Liver (tissue), 9 donors: ENCODE data around the gene TMEM141. TPM values are rescaled to one million over a fixed set of nuclear protein-coding genes. Genes with fewer than 3 reads are reported as not detected.

Experiments
- DNase-seq: peaks from one replicate; pipeline ENCODE4 v3.0.0-alpha.2; 2017; ENCODE audit warnings: low spot score
- H3K27ac ChIP-seq, 2 donors: one replicate each; pipeline ENCODE4 v1.7.0; 2013; ENCODE audit warnings: inconsistent platforms in 2 of 2, low read length in 2 of 2, control low read depth in 1 of 2, low read depth in 1 of 2, mild to moderate bottlenecking in 1 of 2
- H3K27me3 ChIP-seq, 4 donors: one replicate each; pipeline versions ENCODE4 v1.6.1 to v1.7.0; 2013; ENCODE audit warnings: low read length in 3 of 4, inconsistent platforms in 1 of 4, mild to moderate bottlenecking in 1 of 4, moderate library complexity in 1 of 4; ENCODE audit not compliant: control insufficient read depth in 4 of 4, insufficient read depth in 4 of 4
- H3K36me3 ChIP-seq, 4 donors: one replicate each; pipeline versions ENCODE4 v1.6.1 to v1.7.0; 2013; ENCODE audit warnings: low read length in 3 of 4, mild to moderate bottlenecking in 3 of 4, low read depth in 1 of 4, moderate library complexity in 1 of 4; ENCODE audit not compliant: control insufficient read depth in 4 of 4, insufficient read depth in 3 of 4
- H3K4me1 ChIP-seq, 4 donors: one replicate each; pipeline versions ENCODE4 v1.6.1 to v1.7.0; 2013; ENCODE audit warnings: low read length in 3 of 4, mild to moderate bottlenecking in 3 of 4, moderate library complexity in 1 of 4; ENCODE audit not compliant: control insufficient read depth in 4 of 4, insufficient read depth in 4 of 4
- H3K4me3 ChIP-seq, 3 donors: one replicate each; pipeline versions ENCODE4 v1.6.1 to v1.7.0; 2013; ENCODE audit warnings: low read length in 3 of 3, control low read depth in 1 of 3, low read depth in 1 of 3, mild to moderate bottlenecking in 1 of 3
- H3K9ac ChIP-seq, 2 donors: one replicate each; pipeline ENCODE4 v1.7.0; 2013; ENCODE audit warnings: low read length in 2 of 2, mild to moderate bottlenecking in 2 of 2, moderate library complexity in 2 of 2, control low read depth in 1 of 2, low read depth in 1 of 2
- H3K9me3 ChIP-seq, 4 donors: one replicate each; pipeline versions ENCODE4 v1.6.1 to v1.7.0; 2013; ENCODE audit warnings: low read length in 3 of 4; ENCODE audit not compliant: control insufficient read depth in 4 of 4
- CTCF ChIP-seq: fragments of 150-350 bp; IDR thresholded peaks from 2 replicates; pipeline ENCODE4 v1.5.1; 2017; ENCODE audit warnings: improper control_type of control experiment, low read depth, low read length; ENCODE audit not compliant: missing input control
- EGR1 ChIP-seq, 2 donors: IDR thresholded peaks; 2 replicates each; pipeline ENCODE4 v1.6.1; 2016 to 2018; ENCODE audit warnings: antibody characterized with exemption in 2 of 2, low read depth in 2 of 2
- FOXA1 ChIP-seq: IDR thresholded peaks from 2 replicates; pipeline ENCODE4 v1.6.1; 2016; ENCODE audit warnings: antibody characterized with exemption
- GABPA ChIP-seq, 2 donors: IDR thresholded peaks in 1 of 2; conservative IDR thresholded peaks in 1 of 2; 2 replicates each; pipeline ENCODE4 v1.6.1; 2016; ENCODE audit warnings: antibody characterized with exemption in 2 of 2, mild to moderate bottlenecking in 1 of 2, moderate library complexity in 1 of 2
- HNF4A ChIP-seq, 2 donors: conservative IDR thresholded peaks; 2 replicates each; pipeline ENCODE4 v1.6.1; 2016; ENCODE audit warnings: antibody characterized with exemption in 2 of 2, mild to moderate bottlenecking in 2 of 2
- HNF4G ChIP-seq: IDR thresholded peaks from 2 replicates; pipeline ENCODE4 v1.6.1; 2016; ENCODE audit warnings: antibody characterized with exemption
- JUND ChIP-seq, 2 donors: IDR thresholded peaks; 2 replicates each; pipeline ENCODE4 v1.6.1; 2016; ENCODE audit warnings: antibody characterized with exemption in 2 of 2
- NR2F2 ChIP-seq: IDR thresholded peaks from 2 replicates; pipeline ENCODE4 v1.6.1; 2016; ENCODE audit warnings: antibody characterized with exemption
- RAD21 ChIP-seq, 2 donors: IDR thresholded peaks; 2 replicates each; pipeline ENCODE4 v1.6.1; 2016; ENCODE audit warnings: antibody characterized with exemption in 2 of 2, mild to moderate bottlenecking in 2 of 2
- REST ChIP-seq: IDR thresholded peaks from 2 replicates; pipeline ENCODE4 v1.6.1; 2016; ENCODE audit warnings: antibody characterized with exemption, mild to moderate bottlenecking
- RXRA ChIP-seq, 2 donors: IDR thresholded peaks; 2 replicates each; pipeline ENCODE4 v1.6.1; 2017 to 2018; ENCODE audit warnings: antibody characterized with exemption in 2 of 2, mild to moderate bottlenecking in 1 of 2
- SP1 ChIP-seq: IDR thresholded peaks from 2 replicates; pipeline ENCODE4 v1.6.1; 2018; ENCODE audit warnings: antibody characterized with exemption, mild to moderate bottlenecking
- TAF1 ChIP-seq: conservative IDR thresholded peaks from 2 replicates; pipeline ENCODE4 v1.6.1; 2016; ENCODE audit warnings: antibody characterized with exemption, mild to moderate bottlenecking
- YY1 ChIP-seq: IDR thresholded peaks from 2 replicates; pipeline ENCODE4 v1.6.1; 2016; ENCODE audit warnings: antibody characterized with exemption, mild to moderate bottlenecking
- ZBTB33 ChIP-seq: IDR thresholded peaks from 2 replicates; pipeline ENCODE4 v1.6.1; 2016; ENCODE audit warnings: antibody characterized with exemption
- WGBS: extraction: QIAGEN DNeasy Blood & Tissue Kit; methylation state at CpG from one replicate; pipeline ENCODE4 v1.1.7; 2013; 5-methylcytosine and 5-hydroxymethylcytosine counted together
- polyA plus RNA-seq, 2 donors: library from polyadenylated mRNA; stranded (reverse) in 1 of 2; unstranded in 1 of 2; fragments of 200-250 nt in 1 of 2; fragments of >200 nt in 1 of 2; fragmentation: Nextera tagmentation in 1 of 2; extraction: Ambion mirVana in 1 of 2; gene quantifications; one replicate each; pipeline versions ENCODE4 v1.2.1 to v1.2.3, GENCODE V29; 2013 to 2015
- total RNA-seq, 2 donors: library from RNA; depleted of rRNA; stranded (reverse); fragments of >200 nt; gene quantifications; one replicate each; pipeline ENCODE4 v1.2.3, GENCODE V29; 2014
- donor health status: healthy.
- donor health status: healthy.
- donor health status: healthy.
- donor health status: healthy.
- donor health status: healthy.

TMEM141 gene
- total and polyA plus RNA-seq, 4 donors, result 32.2 to 74.7 (median 66.2) TPM

GRCh38 chr9:136807281-136808074 is 16.3 kb downstream of the TMEM141 start, which contains the start of gene RABL6:
Gene RABL6 (plus strand): TSS chr9:136807948. CDS start chr9:136808197, 249 bp downstream.
- Histone ChIP-seq H3K36me3 (peaks cover 0 to 2% (median 0%) of the 10 kb centered on the region in 4 donors), H3K4me1 (peaks cover 3 to 29% (median 25%) of the 10 kb centered on the region in 4 donors), H3K9me3 (no peaks in the 10 kb centered on the region), H3K27ac (peak within 1 kb of the TSS; percentile 85 to 94), H3K4me3 (peak within 1 kb of the TSS; percentile 72 to 92 (median 74)), H3K9ac (peak within 1 kb of the TSS; percentile 78 to 80), H3K27me3 (no peaks in the 10 kb centered on the region)
- under 1% methylated on average over 96 of the region's 96 CpGs for WGBS
- TF ChIP-seq FOXA1 (no peak), CTCF (peak; percentile 6), YY1 (peak; percentile 65), RXRA (IDR thresholded peaks at IDR 0.05) (no peak)
- DNase-seq, result peak; percentile 84

- Histone ChIP-seq H3K27me3 (no peaks in the 10 kb centered on the region), H3K9me3 (no peaks in the 10 kb centered on the region), H3K9ac (peak overlapping the region; percentile 36 to 80), H3K36me3 (peaks cover 0 to 6% (median 1%) of the 10 kb centered on the region in 4 donors), H3K27ac (peak overlapping the region; percentile 59 to 61), H3K4me1 (peaks cover 3 to 29% (median 25%) of the 10 kb centered on the region in 4 donors), H3K4me3 (peak overlapping the region; percentile 72 to 92 (median 74))
- WGBS, result under 1% methylated on average over 93 of the region's 93 CpGs
- no peak for DNase-seq
- TF ChIP-seq HNF4A (conservative IDR thresholded peaks at IDR 0.05), result no peak
- TF ChIP-seq HNF4G, result no peak
- TF ChIP-seq CTCF, result no peak
- TF ChIP-seq SP1, result no peak
- no peak for TF ChIP-seq NR2F2
- TF ChIP-seq TAF1, result no peak
- TF ChIP-seq JUND (IDR thresholded peaks at IDR 0.05), result no peak
- TF ChIP-seq YY1, result no peak
- no peak for TF ChIP-seq ZBTB33
- no peak for TF ChIP-seq REST
- no peak for TF ChIP-seq FOXA1
- TF ChIP-seq RXRA (IDR thresholded peaks at IDR 0.05), result no peak
- no peak for TF ChIP-seq RAD21 (IDR thresholded peaks at IDR 0.05)
- no peak for TF ChIP-seq GABPA (IDR thresholded peaks at IDR 0.05 in 1 of 2, conservative IDR thresholded peaks at IDR 0.05 in 1 of 2)
- TF ChIP-seq EGR1 (IDR thresholded peaks at IDR 0.05; ENCODE audit: low read depth in 2 of 2), result no peak
Measured at GRCh38 chr9:136808075-136808805, 17.1 kb downstream of the TMEM141 start.
